Activated CD4-positive, alpha-beta T cell treated with anti-CD3 and anti-CD28 coated beads, Interleukin-2, Interleukin-6, amounts not matched to agents 100 ng/mL and 50 ng/mL, durations not matched to agents 16 hours and 8 hours (primary cell): ENCODE measurements around the gene GSDME.
A peak's percentile ranks its signal among the peaks of the same experiment; 100 is the strongest.

ENCODE experiments used
- DNase-seq: peaks from one replicate; pipeline ENCODE4 v3.0.0-alpha.2; 2020

The GSDME gene

DNA sequence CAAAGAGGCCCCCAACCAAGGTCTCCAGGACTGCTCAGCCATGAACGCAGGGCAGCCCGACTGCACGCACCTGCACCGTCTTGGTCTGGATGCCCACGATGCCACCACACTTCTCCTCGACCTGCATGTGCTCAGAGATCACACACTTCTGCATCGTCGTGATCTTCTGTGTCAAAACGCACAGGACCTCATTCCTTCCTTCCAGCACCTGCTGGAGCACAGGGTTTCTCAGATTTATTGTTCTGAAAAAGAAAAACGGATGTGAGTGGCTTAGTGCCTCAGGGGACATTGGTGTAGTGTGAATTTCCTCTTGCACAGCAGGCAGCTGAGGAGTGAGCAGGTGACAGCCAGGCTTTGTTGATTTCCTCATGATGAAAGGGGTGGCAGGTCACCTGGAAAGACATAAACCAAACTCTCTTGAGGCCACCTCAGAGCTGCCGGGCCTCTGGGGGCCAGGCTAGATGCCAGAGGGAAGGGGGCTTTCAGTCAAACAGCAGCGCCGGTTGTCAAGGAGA, 38.2 kb downstream of the GSDME start:
- no peak for DNase-seq

GRCh38 chr7:24718431-24718831, 38.8 kb downstream of the GSDME start:
- no peak for DNase-seq

DNA sequence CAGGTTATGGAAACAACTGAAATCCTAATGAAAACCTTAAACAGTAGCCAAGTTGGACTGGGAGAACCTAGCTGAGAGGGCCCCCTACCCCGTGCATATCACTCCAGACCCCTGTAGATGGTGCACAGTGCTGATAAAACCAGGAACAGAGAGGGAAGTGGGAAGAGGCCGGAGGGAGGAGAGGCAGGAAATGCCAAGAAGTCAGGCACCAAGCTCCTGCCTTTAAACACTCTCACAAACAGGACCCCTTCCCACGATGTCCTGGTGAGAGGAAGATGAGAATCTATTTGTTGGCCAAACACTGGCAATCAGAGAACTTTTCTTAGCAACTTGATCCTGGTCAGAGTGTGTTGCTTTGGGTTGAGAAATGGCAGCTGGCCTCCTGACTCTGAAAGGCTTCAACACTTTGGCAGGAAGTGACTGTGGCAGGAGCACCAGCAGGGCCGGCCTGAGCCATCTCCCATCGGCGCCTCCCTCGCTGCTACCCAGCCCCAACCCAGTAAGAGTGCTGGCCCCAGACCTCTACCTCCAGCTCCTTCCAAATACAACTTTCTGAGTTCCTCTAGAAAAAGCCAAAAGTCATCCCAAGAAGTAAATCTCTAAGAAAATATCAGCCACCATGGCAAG, 39.5 kb downstream of the GSDME start:
- DNase-seq = no peak

- DNase-seq = no peak
These were observed 40.0 kb downstream of the GSDME start for GRCh38 chr7:24717247-24717622.

DNA sequence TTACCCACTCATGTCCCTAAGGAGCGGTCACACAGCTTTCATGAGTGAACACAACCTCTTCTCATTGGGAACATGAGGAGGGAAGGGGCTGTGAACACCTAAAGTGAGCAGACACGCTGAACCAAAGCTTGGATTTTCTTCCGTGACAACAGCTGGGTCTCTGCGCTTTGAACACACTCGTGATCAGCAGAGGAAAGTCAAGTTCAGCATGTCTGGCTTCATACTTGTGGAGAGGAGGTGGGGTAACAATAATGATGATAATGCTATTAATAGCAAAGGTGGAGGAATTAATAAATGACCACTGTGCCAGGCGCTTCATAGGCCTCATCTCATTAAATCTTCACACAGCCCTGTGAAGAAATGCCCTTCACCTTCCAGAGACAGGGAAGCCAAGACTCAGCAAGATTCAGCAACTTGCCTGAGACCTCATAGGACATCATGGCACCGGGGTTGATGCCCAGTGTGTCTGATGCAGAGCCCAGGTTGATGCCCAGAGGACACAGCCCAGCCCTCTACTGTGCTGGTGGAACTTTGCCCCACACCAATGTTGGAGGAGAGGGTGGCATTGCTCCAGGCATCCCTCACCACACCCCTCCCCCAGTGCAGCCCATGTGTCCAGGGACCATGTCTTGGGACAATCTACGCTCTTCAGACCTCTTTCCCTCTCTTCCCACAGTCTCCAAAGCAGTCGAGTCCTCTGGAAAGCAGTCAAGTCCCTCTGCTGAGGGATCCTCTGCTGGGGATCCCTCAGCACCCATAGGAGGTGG, 40.6 kb downstream of the GSDME start:
- no peak for DNase-seq

DNA sequence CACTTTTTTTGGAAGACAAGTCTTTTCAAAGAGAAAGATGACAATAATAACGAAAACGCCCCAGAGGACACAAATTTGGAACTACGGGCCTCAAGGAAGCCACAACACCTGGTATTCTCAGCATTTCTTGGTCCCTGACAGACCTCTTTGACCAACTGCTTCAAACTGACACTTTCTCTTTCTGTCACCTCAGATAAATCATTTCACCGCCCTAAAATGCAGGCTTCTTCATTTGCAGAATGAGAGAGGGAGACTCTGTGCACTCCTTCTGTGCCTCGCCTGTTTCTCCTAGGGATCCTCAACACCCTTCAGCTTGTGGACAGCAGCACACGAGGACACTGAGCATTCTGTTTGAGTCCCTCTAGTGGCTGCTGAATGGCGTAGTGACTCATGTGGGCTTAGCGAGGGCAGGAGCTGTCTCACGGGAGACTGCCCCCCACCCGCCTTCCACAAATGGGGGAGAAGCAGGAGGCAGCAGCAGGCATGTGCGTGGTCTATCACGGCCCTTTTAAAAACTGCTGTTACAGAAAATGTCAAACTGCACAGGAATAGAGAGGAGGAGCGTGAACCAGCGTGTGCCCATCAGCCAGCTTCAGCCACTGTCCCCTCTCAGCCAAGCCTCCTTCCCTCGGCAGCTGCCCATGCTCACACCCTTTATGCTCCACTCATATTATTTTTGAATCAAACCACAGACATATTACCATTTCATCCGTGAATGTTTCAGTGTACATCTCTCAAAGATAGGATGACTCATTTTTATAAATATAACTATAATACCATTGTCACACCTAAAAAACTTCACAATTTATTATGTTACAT, 41.4 kb downstream of the GSDME start:
- peak; percentile 57 for DNase-seq

GRCh38 chr7:24715171-24715570, 42.1 kb downstream of the GSDME start:
- DNase-seq = no peak

DNA sequence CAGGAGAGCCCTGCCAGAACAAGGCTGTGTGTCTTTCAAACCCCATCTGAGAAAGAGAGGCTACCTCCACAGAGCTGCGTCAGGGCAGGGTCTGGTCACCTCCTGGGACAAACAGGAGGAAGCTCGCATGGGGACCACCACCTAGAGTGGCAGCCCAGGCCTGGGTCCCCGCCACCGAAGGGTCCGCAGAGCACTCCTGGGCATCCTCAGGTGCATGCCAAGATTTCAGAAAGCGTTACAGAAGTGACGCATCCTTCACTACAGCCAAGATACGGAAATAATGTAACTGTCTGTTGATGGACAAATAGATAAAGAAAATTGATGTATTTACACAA, 42.6 kb downstream of the GSDME start:
- no peak for DNase-seq

DNA sequence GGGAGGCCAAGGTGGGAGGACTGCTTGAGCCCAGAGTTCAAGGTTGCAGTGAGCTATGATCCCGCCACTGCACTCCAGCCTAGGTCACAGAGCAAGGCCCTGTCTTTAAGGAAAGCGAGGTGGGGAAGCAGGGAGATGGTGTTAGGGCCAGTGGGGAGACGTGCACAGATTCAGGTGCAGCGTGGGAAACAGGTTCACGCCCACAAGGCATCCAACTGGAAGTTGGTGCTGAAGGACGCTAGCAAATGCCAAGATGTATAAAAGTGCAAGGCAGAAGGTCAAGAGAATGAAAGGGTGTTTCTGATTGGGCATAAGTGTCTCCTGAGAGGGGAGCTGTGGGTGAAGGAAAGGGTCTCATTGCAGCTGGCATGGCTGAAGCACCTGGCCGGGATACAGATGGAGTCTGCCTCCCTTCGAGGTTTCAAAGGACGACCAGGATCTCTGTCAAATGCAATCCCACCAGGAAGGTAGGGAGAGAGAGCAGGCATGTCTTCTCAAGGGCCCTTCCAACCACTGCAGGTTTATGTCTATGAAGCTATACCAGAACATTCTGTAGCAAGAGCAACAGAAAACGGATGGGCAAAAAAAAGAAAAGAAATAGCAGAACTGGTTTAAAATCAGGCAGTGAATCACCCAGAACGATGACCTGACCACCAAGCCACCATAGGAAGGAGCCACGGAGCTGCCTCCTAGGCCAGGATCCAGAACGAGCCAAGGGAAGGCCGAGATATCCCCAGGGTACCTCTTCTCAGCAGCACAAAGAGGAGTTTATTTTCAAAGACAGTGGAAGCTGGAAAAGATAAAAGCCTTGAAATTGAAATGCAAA, 43.2 kb downstream of the GSDME start:
- DNase-seq = no peak

GRCh38 chr7:24713039-24713793, 44.0 kb downstream of the GSDME start:
- DNase-seq = no peak

GRCh38 chr7:24709585-24710360, 47.5 kb downstream of the GSDME start:
- no peak for DNase-seq

GRCh38 chr7:24709051-24709450, 48.2 kb downstream of the GSDME start:
- no peak for DNase-seq

- no peak for DNase-seq
These were observed 49.2 kb downstream of the GSDME start for GRCh38 chr7:24707988-24708615.

GRCh38 chr7:24706211-24707170, 50.8 kb downstream of the GSDME start:
- DNase-seq = no peak

GRCh38 chr7:24705461-24705954, 51.8 kb downstream of the GSDME start:
- no peak for DNase-seq

- DNase-seq = no peak
These were observed 53.0 kb downstream of the GSDME start for GRCh38 chr7:24704311-24704710.

- DNase-seq = no peak
These were observed 54.0 kb downstream of the GSDME start for GRCh38 chr7:24703296-24703695.

DNA sequence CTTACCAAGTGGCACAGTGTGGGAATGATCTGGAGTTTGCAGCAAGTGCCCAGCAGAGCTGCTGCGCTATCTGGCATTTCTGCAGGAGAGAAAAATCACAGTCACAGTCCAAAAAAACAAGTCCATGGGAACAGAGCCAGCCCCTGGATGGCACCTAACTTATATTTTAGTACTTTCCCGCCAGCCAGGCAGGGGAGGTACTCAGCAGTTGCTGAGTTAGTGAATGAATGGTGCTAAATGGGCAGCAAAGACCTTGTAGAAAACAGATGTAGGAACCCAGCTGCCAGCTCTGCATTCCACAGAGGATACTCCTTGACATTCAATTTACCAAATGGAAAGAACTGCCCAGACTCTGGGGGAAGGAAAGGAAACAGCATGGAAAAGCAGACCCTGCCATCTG, 54.5 kb downstream of the GSDME start:
- no peak for DNase-seq
